CD4-positive, alpha-beta T cell treated with Interleukin-15 for 1 hour (primary cell): Measurements from ENCODE around the gene ZNF615.
"Not testable (repeated sequence)": the region's sequence is repeated elsewhere in the genome, so short reads cannot be mapped to it uniquely, and the experiment has no call there.

Experiments
- DNase-seq: peaks from one replicate; pipeline ENCODE4 v3.0.0-alpha.2; 2020

Gene ZNF615

DNA sequence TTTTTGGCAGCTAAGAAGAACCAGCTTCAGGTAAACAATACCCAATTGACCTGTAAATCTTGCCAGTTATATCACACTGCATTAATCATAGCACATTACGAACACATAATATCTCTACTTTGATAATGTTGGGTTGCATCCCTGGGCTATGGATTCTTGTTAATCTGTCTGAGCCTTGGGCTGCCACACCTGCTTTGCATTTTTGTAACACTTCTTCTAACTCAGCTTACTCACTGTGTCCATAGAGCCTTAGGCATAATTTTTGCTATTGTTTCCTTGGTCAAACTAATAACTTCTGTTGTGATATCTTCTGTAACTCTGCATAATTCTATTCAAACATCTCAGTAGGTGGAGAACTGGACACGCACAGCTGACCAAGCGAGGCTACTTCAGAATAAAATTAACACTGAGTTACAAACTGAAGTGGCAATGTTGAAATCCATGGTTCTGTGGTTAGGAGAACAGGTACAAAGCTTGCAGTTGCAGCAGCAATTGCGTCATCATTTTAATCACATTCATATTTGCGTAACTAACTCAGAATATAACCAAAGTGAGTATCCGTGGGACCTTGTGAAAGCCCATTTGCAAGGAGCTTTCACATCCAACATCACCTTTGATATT is 27.8 kb downstream of the ZNF615 start:
- DNase-seq = no peak

DNA sequence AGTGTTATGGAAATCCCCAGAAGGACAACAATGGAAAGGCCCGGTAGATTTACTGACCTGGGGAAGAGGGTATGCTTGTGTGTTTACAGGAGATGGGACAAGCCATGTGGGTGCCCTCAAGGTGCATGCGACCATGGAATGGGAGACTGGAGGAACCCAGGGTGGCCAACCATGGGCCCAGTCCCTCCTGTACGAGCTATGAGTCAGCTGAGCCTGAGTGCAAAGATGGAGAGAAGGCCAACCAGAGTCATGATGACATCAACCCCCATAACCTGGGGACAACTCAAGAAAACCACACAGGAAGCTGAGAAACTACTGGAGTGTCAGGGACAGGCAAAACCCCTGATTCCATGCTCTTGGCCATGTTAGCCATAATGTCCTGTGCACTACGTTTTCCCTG is 29.1 kb downstream of the ZNF615 start:
- no peak for DNase-seq

GRCh38 chr19:51977346-51977745 is 30.7 kb downstream of the ZNF615 start:
- DNase-seq = no peak

DNA sequence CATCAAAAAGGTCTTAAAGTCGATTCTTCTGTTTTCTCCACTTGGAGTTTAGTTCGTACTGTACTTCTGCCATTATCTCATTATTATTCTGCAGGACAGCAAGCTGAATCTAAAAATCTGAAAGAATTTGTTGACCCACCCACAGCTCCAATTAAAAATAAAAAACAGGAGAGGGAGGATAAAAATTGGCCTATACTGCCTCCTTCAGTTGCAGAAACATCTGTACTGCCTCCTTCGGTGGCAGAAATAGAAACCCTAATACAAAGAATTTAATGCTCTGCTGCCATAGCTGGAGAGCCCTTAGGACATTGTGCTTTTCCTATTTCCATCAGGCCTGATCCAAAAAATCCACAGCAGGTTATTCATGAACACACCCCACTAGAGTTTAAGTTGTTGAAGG is 31.2 kb downstream of the ZNF615 start:
- DNase-seq = no peak

DNA sequence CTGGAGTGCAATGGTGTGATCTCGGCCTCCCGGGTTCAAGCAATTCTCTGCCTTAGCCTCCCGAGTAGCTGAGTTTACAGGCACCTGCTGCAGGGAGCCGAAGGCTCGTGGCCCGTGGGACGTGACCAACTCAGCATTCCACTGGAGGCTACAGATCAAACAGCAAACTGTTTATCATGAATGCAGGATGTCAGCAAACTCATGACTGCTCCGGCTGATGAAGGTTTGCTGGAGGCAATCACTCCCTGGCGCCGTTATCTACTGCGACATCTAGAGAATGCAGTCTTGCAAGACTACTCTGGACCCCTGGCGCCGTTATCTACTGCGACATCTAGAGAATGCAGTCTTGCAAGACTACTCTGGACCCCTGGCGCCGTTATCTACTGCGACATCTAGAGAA is 32.2 kb downstream of the ZNF615 start:
- not testable (repeated sequence) for DNase-seq

- no peak for DNase-seq
These were observed 36.4 kb downstream of the ZNF615 start for GRCh38 chr19:51971624-51972023.

- DNase-seq = no peak
These were observed 37.3 kb downstream of the ZNF615 start for GRCh38 chr19:51970718-51971117.

- no peak for DNase-seq
These were observed 42.4 kb downstream of the ZNF615 start for GRCh38 chr19:51965583-51965982.

DNA sequence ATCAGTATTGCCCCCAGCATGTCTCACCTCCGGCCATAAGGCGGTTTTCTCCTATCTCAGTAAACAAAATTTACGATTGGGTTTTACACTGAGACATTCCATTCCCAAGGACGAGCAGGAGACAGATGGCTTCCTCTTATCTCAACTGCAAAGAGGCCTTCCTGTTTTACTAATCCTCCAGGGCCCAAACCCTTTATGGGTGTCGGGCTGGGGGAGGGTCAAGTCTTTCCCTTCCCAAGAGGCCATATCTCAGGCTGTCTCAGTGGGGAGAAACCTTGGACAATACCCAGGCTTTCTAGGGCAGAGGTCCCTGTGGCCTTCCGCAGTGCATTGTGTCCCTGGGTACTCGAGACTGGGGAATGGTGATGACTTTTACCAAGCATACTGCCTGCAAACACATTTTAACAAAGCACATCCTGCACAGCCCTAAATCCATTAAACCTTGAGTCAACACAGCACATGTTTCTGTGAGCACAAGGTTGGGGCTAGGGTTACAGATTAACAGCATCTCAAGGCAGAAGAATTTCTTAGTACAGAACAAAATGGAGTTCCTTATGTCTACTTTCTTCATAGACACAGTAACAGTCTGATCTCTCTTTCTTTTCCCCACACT is 47.3 kb downstream of the ZNF615 start:
- DNase-seq = not testable (repeated sequence)

GRCh38 chr19:51959791-51960190 is 48.2 kb downstream of the ZNF615 start:
- DNase-seq = no peak

GRCh38 chr19:51957846-51958245 is 50.2 kb downstream of the ZNF615 start:
- not testable (repeated sequence) for DNase-seq

GRCh38 chr19:51948975-51949374 is 59.0 kb downstream of the ZNF615 start:
- no peak for DNase-seq

- no peak for DNase-seq
These were observed 61.4 kb downstream of the ZNF615 start for GRCh38 chr19:51946602-51947001.

- no peak for DNase-seq
These were observed 63.0 kb downstream of the ZNF615 start for GRCh38 chr19:51944798-51945552.
